Activated T-cell treated with anti-CD3 and anti-CD28 coated beads for 24 hours (primary cell): ENCODE data around the gene WWOX.

Source experiments
- DNase-seq: peaks from one replicate; pipeline ENCODE4 v3.0.0-alpha.2; 2020; ENCODE audit warnings: low read depth

WWOX gene

DNA sequence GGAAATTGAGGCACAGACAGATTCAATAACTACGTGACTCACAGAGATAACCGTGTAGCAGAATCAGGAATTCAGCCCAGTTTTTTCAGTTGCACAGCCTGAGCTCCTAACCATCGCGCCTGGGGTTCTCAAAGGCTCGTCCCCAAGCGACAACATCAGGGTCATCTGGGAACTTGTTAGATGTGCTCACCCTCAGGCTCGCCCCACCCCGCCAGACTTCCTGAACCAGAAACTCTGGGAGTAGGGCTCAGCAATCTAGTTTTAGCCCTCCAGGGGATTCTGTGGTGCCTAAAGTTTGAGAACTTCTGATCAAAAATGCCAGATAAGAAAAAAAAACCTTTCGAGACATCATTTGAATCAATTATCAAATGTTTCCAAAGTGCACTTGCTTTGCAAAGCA lies 559.8 kb downstream of the WWOX start:
- no peak for DNase-seq

DNA sequence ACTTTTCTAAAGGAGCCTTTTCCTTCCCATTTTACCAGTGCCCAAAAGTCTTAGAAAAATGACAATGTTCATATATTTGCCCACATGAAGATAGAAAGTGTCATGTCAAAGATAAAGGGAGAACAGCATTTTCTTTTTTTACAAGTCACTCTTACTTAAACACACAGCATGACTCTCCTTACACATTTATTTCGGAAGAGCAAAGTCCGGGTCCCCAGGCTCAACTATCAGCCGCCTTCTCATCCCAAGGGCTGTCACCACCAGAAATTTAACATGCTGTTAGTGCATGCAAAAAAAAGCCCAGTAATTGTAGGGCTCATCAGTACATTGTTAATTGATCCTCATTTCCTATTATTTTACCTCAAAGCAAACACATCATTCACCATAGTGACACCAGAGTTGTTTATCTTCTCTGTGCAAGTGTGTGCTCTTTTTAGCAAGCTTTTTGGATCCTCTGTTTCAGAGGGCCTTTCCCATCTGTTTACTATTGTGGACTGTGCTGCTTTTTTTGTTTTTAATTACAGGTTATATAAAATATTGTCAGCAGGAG lies 560.3 kb downstream of the WWOX start:
- no peak for DNase-seq

DNA sequence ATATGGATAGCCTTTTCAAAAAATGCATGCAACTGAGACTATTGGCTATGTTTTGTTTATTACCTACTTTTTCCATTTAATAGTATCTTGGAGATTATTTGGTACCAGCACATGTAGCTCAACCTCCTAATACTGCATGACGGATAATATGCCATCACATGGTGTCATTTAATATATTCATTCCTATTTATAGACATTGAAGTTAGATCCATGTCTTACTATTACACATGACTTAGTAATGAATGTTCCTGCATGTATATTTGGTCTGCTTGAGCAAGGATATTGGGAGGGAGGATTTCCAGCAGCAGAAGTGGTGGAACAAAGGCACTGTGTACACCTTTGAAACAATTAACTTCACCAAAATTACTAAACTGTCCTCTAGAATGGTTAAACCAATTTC lies 561.3 kb downstream of the WWOX start:
- no peak for DNase-seq

DNA sequence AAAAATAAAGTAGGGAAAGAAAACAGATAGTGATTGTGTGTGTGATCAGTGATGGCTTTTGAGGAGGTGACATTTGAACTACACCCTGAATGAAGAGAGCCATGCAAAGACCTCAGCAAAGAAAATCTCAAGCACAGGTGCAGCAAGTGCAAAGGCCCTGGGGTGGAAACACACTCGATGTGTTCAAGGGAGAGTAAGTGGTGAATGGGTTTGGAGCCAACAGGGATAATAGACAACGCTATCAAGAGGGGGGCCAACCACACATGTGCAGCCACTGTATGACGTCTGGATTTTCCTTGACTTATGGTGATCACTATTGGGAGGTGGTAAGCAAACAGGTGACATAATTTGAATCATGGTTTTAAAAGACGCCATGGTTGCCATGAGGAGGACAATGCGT lies 564.2 kb downstream of the WWOX start:
- no peak for DNase-seq

DNA sequence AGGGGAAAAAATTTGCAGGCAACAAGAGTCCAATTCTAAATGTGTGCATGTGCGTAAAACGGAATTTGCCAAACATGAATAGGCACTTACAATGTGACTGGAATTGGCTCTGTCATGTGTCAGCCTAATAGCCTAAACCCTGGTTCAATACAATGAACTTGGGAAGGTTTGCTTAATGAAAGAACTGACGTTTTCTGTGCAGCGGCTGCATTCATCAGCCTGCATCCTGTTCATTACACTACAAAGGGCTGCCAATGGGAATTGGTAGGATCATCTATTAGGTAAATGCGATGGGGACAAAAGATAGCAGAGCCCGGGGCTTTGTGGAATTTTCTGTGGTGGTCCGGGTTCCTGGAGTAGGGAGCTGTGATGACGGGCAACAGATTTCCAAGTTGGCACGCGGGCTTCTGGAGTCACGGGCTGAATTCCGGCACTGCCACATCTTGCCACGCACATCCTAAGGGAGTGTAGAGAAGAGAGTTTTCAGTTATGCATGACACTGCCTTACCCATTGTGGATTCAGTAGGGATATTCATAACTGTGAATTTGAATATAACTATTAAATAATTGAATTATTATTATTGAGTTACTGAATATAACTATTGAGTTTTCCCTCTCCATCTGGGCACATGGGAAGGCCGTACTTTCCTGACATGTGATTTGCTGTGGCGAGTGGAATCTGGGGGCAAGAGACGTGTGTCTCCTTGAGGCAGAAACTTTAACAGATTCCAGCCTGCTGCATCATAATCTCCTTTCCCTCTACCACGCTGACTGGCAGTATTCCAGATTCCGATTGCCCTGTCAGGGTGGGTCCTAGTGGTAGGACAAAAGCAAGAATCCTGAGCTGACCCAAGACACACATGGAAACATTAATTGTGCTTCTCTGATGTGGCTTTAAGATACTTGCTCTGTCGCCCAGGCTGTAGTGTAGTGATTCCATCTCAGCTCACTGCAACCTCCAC lies 565.6 kb downstream of the WWOX start:
- no peak for DNase-seq

DNA sequence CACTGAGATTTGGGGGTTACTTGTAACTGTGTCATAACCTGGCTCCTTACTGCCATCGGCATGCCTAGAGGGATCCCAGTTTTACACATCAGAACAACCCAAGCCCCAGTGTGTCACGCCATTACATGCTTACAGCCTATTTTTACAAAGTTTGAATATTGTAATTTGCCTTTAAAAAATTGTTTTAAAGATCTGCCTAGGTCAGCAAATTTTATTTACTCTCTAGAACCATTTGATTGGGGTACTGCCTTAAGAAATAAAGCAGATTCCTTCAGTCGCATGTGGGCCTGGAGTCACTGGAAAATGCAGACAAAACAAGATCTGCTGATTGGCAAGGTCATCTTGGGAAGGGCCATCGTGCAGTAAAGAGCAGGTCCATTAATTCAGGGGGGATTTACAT lies 566.9 kb downstream of the WWOX start:
- DNase-seq = no peak

DNA sequence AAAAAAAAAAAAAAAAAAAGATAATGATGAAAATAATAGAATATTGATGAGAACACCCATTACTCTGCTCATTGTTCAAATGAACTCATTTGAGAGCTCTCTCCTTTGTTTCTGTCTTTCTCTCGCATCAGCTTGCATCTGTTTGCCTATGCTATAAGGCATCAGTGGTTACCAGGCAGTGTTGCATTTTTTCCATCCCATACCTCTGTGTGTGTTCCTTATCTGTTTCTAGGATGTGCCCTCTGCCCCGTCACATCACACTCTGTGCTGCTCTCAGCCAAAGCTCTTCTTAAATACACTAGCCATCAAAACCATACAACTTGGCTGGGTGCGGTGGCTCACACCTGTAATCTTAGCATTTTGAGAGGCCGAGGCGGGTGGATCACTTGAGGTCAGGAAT lies 568.2 kb downstream of the WWOX start:
- no peak for DNase-seq

DNA sequence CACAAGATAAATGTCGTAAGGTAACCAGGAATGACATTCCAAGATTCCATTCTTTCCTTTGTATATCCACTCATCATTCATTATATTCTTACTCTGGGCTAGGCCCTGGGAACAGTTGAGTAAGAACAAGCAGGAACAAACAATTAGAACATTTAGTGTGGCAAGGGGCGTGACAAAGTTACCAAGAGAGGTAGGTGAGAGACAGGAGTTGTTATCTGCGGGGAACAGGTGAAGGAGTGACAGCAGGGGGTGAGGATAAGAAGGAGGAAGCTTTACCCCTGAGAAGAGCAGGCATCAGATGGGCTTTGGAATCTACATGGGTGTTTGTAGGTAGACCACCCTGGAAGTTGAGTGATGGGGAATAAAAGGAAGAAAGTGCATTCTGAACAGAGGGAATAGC lies 568.9 kb downstream of the WWOX start:
- no peak for DNase-seq

DNA sequence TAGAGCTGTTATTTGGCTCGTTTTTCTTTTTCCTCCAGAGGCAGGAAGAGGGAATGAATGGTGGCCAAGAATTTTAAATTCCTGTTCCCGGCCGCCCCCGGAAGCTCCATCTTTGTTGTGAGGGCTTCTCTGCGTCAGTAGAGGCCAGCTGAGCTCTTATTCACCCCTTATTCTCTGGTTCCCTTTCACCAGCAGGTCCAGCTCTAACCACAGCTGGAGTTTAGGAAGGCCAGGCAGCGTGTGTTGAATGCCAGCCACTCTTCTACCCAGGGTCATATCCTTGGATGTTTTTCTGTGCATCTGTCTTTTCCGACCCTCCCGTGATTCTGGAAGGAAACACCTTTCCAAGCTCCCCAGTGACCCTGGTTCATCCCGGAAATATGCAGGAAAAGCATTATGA lies 570.5 kb downstream of the WWOX start:
- DNase-seq = no peak

DNA sequence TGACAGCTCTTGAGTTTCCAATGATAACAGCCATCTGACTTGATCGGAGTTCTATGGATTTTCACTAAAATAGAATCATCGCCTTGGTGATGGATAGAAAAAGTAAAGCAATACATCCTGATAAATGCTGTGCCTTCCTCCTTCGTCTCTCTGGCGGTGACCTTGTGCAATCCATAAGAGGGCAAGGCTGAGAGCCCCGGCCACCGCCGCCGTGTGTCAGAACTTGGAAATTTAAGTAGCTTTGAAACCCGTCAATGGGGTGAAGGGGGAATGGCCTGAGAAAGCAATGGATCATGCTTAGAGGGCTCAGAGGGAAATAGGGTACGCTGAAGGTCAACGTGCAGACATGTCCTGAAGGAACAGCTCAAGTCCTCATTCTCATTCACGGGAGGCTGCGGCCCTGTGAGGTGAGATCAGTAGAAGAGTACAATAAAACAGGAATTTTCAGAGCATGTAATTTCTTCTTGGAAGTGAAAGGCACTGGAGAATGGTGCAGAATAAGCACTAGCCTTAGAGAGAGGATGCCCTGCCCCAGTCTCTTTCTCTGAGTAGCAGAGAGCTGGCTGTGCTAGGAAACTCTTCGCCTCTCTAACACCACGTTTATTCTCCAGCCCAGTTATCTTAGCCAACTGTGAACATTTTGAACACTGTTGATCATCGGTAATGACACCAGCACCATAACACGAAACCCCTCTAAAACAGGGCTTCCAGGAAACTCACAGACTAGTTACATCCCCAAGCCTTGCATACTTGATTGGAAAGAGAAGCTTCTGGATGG lies 573.5 kb downstream of the WWOX start:
- no peak for DNase-seq

DNA sequence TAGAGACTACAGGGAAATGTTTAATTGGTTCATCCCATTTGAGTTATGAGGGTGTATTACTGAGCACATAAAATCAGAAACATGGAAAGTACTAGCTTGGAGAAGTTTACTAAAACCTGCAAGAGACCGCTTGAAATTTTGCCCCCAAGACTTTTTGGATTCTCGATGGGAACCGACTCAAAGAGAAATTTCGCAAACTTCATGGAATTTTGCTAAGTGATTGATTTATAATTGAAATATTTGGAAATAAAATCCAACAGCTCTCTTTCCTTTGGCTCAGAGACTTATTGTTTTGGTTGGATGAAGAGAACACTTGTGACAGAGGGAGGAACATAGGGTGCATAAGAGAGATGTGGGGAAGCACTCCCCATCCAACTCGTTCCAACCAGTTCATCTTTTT lies 574.4 kb downstream of the WWOX start:
- DNase-seq = no peak

DNA sequence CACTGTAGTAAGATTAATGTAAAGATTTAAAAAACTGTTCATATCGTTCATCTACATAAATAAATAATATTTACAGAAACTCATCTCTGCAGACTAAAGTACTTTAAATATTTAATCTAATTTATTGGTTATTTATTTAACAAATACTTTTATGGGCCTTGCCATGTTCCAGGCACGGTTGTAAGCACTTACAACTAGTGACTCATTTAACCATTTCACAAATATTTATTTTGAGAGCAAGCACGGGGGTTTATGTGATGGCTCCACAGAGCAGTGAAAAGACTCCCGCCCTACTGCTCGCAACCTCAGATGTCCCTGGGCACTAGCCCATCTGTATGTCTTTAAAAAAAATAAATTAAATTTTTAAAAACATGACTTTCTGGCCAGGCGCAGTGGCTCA lies 575.9 kb downstream of the WWOX start:
- no peak for DNase-seq

DNA sequence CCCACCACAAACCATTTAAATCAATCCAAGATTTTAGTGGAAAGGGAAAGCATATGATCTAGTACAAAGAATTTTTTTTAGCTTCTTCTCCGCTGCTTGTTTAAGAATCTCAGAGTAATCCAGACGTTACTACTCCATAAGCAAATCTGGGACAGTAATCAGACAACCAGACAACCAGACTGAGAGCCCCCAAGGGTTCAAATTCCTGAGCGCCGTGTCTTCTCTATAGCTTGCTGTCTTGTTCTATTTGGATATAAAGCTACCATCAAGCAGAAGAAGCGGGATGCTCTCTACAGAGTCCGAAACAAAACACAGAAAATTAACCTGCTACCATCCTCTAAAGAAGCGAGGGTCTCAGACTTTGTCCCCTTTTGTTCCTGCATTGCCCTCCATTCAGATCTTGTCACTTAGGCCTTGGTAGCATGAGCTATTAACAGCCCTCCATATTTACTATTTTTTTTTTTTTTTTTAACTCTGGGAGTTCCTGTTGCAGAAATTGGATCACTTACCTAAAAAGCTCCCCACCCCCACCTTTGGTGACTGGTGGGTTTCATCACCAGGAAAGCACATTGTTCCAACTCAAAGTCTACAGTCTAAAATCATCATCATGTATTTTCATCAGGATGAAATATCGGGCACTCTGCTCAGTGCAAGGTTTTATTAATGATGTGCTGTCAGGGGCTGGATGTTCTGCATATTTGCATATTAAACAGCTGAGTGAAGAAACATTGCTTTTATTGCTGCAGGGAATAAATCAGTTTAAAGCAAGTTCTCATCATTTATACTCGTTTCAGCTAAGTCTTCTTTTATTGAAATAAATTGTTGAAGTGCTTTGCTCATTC lies 576.7 kb downstream of the WWOX start:
- DNase-seq = no peak

DNA sequence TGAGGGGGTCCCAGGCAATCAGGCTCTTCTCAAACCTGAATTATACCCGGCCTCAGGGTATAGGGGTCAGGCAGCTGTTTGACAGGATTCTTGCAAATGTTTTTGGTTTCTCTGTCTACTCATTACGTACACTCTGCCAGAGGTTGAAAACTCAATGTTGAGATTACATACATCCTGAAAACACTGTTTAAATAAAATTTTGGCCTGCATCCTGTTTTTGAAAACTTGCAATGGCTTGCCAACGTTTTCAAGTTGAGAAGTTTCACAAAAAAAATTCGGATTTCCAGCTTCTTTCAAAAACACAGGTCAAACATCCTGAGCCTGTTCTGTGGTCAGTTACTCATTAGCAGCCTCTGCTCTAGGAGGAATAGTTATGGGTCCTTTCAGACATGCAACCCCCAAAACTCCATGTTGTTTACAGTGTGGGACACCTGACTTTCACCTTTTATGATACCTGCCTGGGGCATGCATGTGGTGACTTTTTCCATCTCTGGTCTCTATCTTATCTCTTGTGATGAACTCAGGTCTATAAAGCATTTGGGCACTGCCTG lies 577.8 kb downstream of the WWOX start:
- no peak for DNase-seq

DNA sequence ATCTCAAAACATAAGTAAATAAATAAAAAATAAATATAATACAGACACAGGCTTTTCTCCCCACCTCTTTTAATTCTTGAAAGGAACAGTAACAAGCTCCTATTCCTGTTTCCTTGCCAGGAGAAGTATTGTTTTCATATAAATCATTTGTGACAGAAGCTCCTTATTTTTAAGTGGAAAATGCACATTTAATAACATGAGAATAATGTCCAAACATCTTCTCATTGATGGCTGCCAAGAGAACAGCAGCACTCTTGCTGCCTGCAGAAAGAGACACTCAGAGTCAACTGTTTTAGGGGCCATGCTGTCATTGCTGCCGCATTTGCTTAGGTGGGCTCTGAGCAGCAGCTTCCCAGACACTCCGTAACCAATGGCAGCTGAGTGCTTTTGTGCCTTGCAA lies 580.1 kb downstream of the WWOX start:
- DNase-seq = no peak

DNA sequence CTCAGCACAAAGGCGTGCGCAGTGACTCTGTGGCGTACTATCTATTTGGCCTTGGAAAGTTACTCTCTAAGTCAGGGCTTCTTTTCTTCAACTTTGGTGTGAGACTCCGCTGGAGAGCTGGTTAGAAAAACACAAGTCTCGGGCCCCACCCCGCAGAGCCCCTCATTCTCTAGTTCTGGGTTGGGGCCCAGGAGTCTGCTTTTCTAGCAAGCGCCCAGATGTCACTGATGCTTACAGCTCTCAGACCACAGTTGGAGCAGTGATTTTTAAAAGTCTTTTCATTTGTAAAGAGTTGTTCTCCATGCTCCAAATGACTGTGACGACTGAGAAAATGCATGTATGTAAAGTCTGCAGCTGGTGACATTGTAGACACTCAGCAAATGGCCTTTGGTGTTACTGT lies 582.3 kb downstream of the WWOX start:
- no peak for DNase-seq

DNA sequence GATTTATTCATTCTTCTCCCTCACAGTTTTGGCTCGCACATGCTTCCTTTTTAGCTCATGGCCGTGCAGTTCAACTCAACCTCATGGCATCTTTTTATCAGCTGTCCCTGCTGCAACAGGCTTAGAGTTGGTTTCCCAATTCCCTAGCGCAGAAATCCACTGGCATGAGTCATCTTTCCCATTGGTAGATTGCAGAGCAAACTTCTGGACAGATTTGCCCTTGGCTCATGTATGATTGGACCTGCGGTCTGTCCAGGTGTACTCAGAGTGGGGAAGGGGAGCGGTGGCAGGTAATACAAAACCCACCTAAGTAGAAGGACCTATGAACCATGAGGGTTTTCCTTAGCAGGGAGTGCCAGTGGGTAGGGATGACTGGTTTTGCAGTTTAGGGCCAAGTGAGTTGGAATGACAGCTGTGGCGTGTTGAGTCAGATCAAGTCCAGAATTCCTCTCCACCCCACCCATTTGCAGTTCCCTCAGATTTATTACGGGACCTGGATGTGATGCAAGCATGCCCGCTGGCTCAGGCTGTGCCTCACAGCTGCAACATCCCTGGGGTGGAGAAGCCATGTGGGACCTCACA lies 584.7 kb downstream of the WWOX start:
- DNase-seq = no peak

DNA sequence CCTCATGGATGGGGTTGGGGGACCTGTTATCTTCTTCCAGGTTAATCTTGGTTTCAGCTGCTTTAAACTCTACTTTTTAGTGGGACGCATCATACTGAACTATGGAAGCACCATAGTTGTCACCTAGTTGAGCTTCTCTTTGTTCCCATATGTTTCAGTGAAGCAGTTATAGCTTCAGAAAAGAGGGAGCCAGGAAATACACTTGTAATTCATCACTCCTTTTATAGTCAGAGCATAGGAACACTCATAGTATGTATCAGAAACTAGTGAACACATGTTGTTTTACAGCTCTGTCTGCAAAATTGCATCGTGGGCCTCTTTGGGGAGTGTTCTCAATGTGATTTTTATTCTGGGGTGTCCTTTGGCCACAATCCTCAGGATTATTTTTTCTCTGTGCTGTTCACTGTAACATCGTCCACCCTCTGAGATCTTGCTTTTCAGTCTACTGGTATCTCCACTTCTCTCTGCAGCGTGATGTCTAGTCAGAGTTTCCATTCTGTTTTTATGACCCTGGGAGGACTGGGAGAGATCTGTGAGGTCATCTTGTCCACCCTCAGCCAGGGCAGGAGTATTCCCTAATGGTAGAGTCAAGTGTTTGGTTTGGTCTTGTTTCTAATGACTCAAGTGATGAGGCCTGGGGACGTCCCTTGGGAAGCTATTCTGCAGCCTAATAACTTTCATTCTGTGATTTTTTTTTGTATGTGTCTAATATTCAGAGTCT lies 585.4 kb downstream of the WWOX start:
- no peak for DNase-seq

DNA sequence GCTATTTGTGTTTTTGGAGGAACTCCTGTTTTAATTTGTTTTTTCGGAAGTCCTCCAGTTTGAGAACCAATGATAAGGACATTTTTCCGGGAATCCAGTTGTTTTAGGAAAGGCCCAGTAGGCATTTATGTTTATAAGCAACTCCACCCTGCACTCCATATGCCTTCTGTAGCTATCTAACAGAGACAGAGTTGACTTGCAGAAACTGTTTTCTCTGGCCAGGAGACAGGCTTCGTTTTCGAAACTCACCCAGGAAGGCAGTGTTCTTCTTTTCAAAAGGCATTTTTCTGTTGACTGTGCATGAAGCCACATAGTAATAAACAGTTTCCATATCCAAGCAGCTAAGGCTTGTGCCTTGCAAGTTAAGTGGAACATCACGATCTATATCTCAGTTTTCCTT lies 587.1 kb downstream of the WWOX start:
- DNase-seq = no peak

DNA sequence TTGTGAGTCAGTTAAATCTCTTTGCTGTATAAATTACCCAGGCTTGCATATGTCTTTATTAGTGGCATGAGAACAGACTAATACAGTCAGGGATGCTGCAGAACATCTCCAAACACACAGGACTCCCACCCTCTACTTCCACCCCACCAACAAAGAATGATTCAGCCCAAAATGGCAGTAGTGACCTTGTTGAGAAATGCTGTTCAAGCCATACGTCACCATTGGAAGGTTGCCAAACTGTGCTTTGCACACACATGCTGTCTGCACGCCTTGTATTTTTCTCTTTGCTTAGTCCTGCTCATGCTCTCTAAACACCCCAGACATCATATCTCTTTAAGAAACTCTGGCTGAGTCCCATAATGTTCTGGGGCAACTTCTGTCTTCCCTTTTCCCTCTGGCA lies 589.6 kb downstream of the WWOX start:
- DNase-seq = no peak

DNA sequence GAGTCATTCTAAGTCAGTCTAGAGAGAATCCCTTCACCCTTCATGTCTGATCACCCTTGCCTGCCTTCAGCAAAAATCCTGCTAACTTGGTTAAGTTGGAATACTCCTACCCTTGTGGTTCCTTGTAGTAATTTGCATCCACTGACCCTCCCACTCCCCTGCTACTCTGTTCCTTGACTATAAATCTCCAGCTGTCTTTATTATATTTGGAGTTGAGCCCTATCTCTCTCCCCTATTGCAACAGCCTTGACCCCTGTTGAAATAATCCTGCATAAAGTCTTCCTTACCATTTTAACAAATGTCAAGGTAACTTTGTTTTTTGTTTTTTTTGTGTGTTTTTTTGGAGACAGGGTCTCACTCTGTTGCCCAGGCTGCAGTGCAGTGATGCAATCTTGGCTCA lies 590.1 kb downstream of the WWOX start:
- no peak for DNase-seq
